ENCODE results near the gene GPR183.

- TF ChIP-seq SIX5 (IDR thresholded peaks at IDR 0.05; ENCODE audit: low read depth, low read length): no peak
- no peak for TF ChIP-seq ZNF274 (IDR thresholded peaks at IDR 0.05; ENCODE audit: borderline replicate concordance, extremely low read depth, low read length)
- no peak for TF ChIP-seq EP300 (IDR thresholded peaks at IDR 0.05; ENCODE audit: borderline replicate concordance in 1 of 2, low read depth in 2 of 2, low read length in 2 of 2)
- TF ChIP-seq RAD21 (IDR thresholded peaks at IDR 0.05 in 1 of 2, conservative IDR thresholded peaks at IDR 0.05 in 1 of 2; ENCODE audit: low read depth in 2 of 2, low read length in 2 of 2): no peak
- TF ChIP-seq CTCF (IDR thresholded peaks at IDR 0.05; ENCODE audit: control extremely low read depth in 1 of 3, insufficient read depth in 1 of 3, low read depth in 1 of 3, low read length in 3 of 3): no peak
- TF ChIP-seq CHD7 (IDR thresholded peaks at IDR 0.05; ENCODE audit: insufficient replicate concordance, low read length): no peak
- no peak for TF ChIP-seq POLR2A (IDR thresholded peaks at IDR 0.05; ENCODE audit: control extremely low read depth in 1 of 2, low read depth in 2 of 2, low read length in 2 of 2)
- TF ChIP-seq KDM1A (IDR thresholded peaks at IDR 0.05; ENCODE audit: borderline replicate concordance, low read length): no peak
- TF ChIP-seq SP1 (IDR thresholded peaks at IDR 0.05; ENCODE audit: low read depth, low read length): no peak
Measured at GRCh38 chr13:99268822-99269221, 38.4 kb downstream of the GPR183 start.
